Endothelial cell of umbilical vein (primary cell): Measurements from ENCODE around the gene HMGXB3. TPM values are rescaled to one million over a fixed set of nuclear protein-coding genes. Genes with fewer than 3 reads are reported as not detected.

Source experiments
- BruUV-seq: library from RNA; stranded (reverse); fragments of 400-500 nt; replicated peaks from 2 replicates; lab custom pipeline; 2021; lab: Mats Ljungman, UMichigan
- CTCF ChIA-PET: fragments of 300-600, 350-600 bp; sonication (Branson Sonifier 250); formaldehyde crosslinking; loops from one replicate; lab custom pipeline; 2021; ENCODE audit warnings: antibody characterized with exemption, inconsistent platforms; lab: Charles Lee
- POLR2A ChIA-PET: fragments of 300-600, 350-600 bp; sonication (Branson Sonifier 250); formaldehyde crosslinking; loops from one replicate; lab custom pipeline; 2021; ENCODE audit warnings: antibody characterized with exemption, inconsistent platforms; lab: Charles Lee
- DNase-seq: peaks from one replicate; pipeline ENCODE4 v3.0.0-alpha.2; 2011; ENCODE audit warnings: low read depth, low spot score
- FAIRE-seq: peaks from 2 replicates; lab custom pipeline; 2011; peaks lifted over from hg19 to GRCh38; lab: Jason Lieb, UNC
- H2AFZ ChIP-seq: 2 replicates; pipeline ENCODE4 v1.6.0; 2012; ENCODE audit warnings: low read depth, low read length, control low read depth, inconsistent platforms
- H3K27ac ChIP-seq: 2 replicates; pipeline ENCODE4 v1.5.1; 2011; ENCODE audit warnings: low read depth, mild to moderate bottlenecking, control low read depth, low read length, moderate library complexity; ENCODE audit not compliant: insufficient read depth
- H3K27me3 ChIP-seq, 2 experiments: 2 replicates each; pipeline versions ENCODE4 v1.6.0 to v1.6.1; 2011; ENCODE audit warnings: low read length in 2 of 2, mixed read lengths in 1 of 2; ENCODE audit not compliant: control insufficient read depth in 2 of 2, insufficient read depth in 2 of 2
- H3K36me3 ChIP-seq, 2 experiments: 2 replicates in 1 of 2; 3 replicates in 1 of 2; pipeline ENCODE4 v1.5.1; 2011; ENCODE audit warnings: low read length in 2 of 2, mild to moderate bottlenecking in 1 of 2, moderate library complexity in 1 of 2; ENCODE audit not compliant: control insufficient read depth in 2 of 2, insufficient read depth in 2 of 2; ENCODE audit errors: extremely low read depth in 1 of 2
- H3K4me1 ChIP-seq: 3 replicates; pipeline ENCODE4 v1.5.1; 2011; ENCODE audit warnings: mild to moderate bottlenecking, low read length; ENCODE audit not compliant: control insufficient read depth, insufficient read depth; ENCODE audit errors: extremely low read depth
- H3K4me2 ChIP-seq: 2 replicates; pipeline ENCODE4 v1.6.1; 2011; ENCODE audit warnings: low read length, control low read depth, mixed read lengths; ENCODE audit not compliant: insufficient read depth
- H3K4me3 ChIP-seq, 3 experiments: fragments of 200-600 bp in 1 of 3; sonication (generic), shearing (Covaris generic) in 1 of 3; replicated peaks in 1 of 3; 2 replicates each; pipeline ENCODE4 v1.5.1; 2011 to 2016; ENCODE audit warnings: control low read depth in 3 of 3, low read length in 3 of 3, mild to moderate bottlenecking in 2 of 3, inconsistent platforms in 1 of 3, low read depth in 1 of 3, moderate library complexity in 1 of 3; ENCODE audit not compliant: insufficient read depth in 1 of 3
- H3K79me2 ChIP-seq: 2 replicates; pipeline ENCODE4 v1.6.0; 2012; ENCODE audit warnings: low read length, inconsistent platforms; ENCODE audit not compliant: control insufficient read depth, insufficient read depth
- H3K9ac ChIP-seq: replicated peaks from 2 replicates; pipeline ENCODE3; 2011; ENCODE audit warnings: low read length, control low read depth; ENCODE audit not compliant: insufficient read depth; ENCODE audit errors: extremely low read depth
- H3K9me1 ChIP-seq: replicated peaks from 3 replicates; pipeline ENCODE4 v1.6.0; 2011; ENCODE audit warnings: mild to moderate bottlenecking, low read length; ENCODE audit not compliant: control insufficient read depth, insufficient read depth; ENCODE audit errors: extremely low read depth
- H3K9me3 ChIP-seq: replicated peaks from 2 replicates; pipeline ENCODE4 v1.5.1; 2012; ENCODE audit warnings: low read length, inconsistent platforms; ENCODE audit not compliant: control insufficient read depth, insufficient read depth
- H4K20me1 ChIP-seq: replicated peaks from 2 replicates; pipeline ENCODE3; 2011; ENCODE audit warnings: mild to moderate bottlenecking, low read length; ENCODE audit not compliant: control insufficient read depth, insufficient read depth; ENCODE audit errors: extremely low read depth
- CTCF ChIP-seq, 2 donors: IDR thresholded peaks; 1 replicate in 1 of 2; 2 replicates in 1 of 2; pipeline ENCODE4 v1.5.1; 2011; ENCODE audit warnings: low read length in 2 of 2, mild to moderate bottlenecking in 2 of 2, moderate library complexity in 2 of 2, control low read depth in 1 of 2, inconsistent platforms in 1 of 2, low read depth in 1 of 2; ENCODE audit not compliant: insufficient read depth in 1 of 2; ENCODE audit errors: extremely low read depth in 1 of 2
- EZH2 ChIP-seq: IDR thresholded peaks from 2 replicates; pipeline ENCODE4 v1.6.1; 2012; ENCODE audit warnings: borderline replicate concordance, low read depth, mild to moderate bottlenecking, moderate library complexity, low read length, inconsistent platforms; ENCODE audit not compliant: severe bottlenecking
- GATA2 ChIP-seq: IDR thresholded peaks from 2 replicates; pipeline ENCODE4 v1.7.0; 2011; ENCODE audit warnings: low read depth, mild to moderate bottlenecking, moderate library complexity, mixed read lengths, low read length; ENCODE audit not compliant: insufficient read length, insufficient read depth
- JUN ChIP-seq: IDR thresholded peaks from 2 replicates; pipeline ENCODE4 v1.6.1; 2011; ENCODE audit warnings: borderline replicate concordance, low read depth; ENCODE audit not compliant: insufficient read length, insufficient read depth
- MAX ChIP-seq: IDR thresholded peaks from 2 replicates; pipeline ENCODE4 v1.6.1; 2011; ENCODE audit not compliant: insufficient read depth, insufficient read length
- dilution Hi-C: fragments of 300-500 bp; cut with MboI; formaldehyde crosslinking; loops from one replicate; pipeline ENCODE4 v1.15.0; 2019; ENCODE audit warnings: low sequenced_read_pairs; ENCODE audit not compliant: extremely low pct_ligation_motif_present
- intact Hi-C: fragments of 100-400 bp; cut with micrococcal nuclease; formaldehyde crosslinking; loops from one replicate; pipeline ENCODE4 v1.10.0; 2022
- polyA plus RNA-seq, 4 experiments: library from polyadenylated mRNA; depleted of rRNA in 3 of 4; stranded (reverse) in 3 of 4; unstranded in 1 of 4; fragments of >200 nt; gene quantifications; 2 replicates each; pipeline versions ENCODE4 v1.2.1 to v1.2.3, GENCODE V29; 2011 to 2012; ENCODE audit warnings: missing spikeins in 1 of 4
- total RNA-seq: library from RNA; stranded (reverse); gene quantifications from 2 replicates; pipeline ENCODE4 v1.2.3, GENCODE V29; 2021

HMGXB3 gene
- total and polyA plus RNA-seq, 2 donors (not counting 3 experiments of a cell fraction or from before 2014, with no cell fraction given), result 34.8 to 52.6 TPM

GRCh38 chr5:150042459-150042858, 41.9 kb downstream of the HMGXB3 start:
- no TSS peak for BruUV-seq
- Histone ChIP-seq H3K4me3 (no peak overlapping the region), H3K4me1 (peaks cover 21% of the 10 kb centered on the region), H3K27me3 (no peaks in the 10 kb centered on the region), H3K9me3 (no peaks in the 10 kb centered on the region), H3K36me3 (peaks cover 27 to 39% of the 10 kb centered on the region in 2 experiments), H3K79me2 (no peaks in the 10 kb centered on the region), H3K9ac (no peak overlapping the region), H3K27ac (no peak overlapping the region), H4K20me1 (no peaks in the 10 kb centered on the region), H3K4me2 (no peak overlapping the region), H3K9me1 (no peaks in the 10 kb centered on the region), H2AFZ (no peak overlapping the region)
- ChIA-PET POLR2A (interaction anchor here (1.1 kb wide), 1 partner anchor 20 kb away, joined by 3 read pairs; no protein-coding TSS in a partner anchor), CTCF (interaction anchor here (0.8 kb wide), 1 partner anchor 19 kb away, joined by 3 read pairs; no protein-coding TSS in a partner anchor)
- intact Hi-C loops (no loop called here), dilution Hi-C loops (no loop called here)
- DNase-seq (no peak), FAIRE-seq (no peak)
- TF ChIP-seq MAX (no peak), EZH2 (no peak), JUN (no peak), GATA2 (no peak), CTCF (IDR thresholded peaks at IDR 0.05; ENCODE audit: extremely low read depth in 1 of 2, insufficient read depth in 1 of 2, low read depth in 1 of 2, low read length in 2 of 2) (no peak)
